ENCODE data around the gene IFNK. TPM values are rescaled to one million over a fixed set of nuclear protein-coding genes. Genes with fewer than 3 reads are reported as not detected.

Gene IFNK
- total RNA-seq, 1 experiment from 2014 or later = not detected

DNA sequence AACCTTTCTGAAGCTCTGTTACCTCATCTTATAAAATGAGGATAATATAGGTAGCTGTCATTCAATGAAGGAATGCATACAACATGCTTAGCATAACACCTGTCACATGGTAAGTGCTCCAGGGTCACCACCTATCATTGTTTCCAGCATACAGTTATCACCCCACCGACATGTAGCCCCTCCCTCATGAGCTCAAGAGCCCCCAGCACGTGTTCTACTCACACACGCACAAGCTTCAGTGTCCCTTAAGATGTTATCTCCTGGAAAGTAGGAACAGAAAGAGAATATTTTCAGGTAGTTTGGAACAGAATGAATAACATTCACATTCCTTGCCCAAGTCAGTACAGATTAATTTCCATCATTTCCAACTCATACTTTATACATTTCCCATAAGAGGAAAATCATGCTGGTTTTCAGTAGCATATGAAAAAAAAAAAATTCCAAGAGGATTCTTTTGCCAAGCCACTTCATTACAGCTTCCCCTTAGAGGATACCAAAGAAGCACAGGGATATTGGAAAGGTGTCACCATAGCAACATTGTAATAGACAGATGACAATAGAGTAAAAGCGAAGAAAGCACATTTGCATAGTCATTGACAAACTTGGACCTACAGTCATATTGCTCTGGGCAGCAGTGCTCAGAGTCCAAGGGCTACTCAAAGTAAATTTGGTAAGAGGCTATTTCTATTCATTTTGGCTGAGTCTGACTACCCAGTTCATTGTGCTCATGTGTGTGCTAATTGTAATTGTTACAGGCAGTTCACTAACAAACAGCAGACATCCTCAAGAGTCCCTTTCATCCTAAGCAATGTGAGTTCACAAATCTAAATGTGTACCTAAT is 7.0 kb downstream of the IFNK start:
- intact Hi-C loops (cut with micrococcal nuclease; ENCODE audit: unreplicated experiment) = no loop called here
- no peak overlapping the region for H3K27ac ChIP-seq (ENCODE audit: low read depth, low read length, poor library complexity, severe bottlenecking)
- peaks cover 7% of the 10 kb centered on the region for H3K27me3 ChIP-seq (replicated peaks; ENCODE audit: insufficient read depth, low read depth, low read length, poor library complexity)
- no peaks in the 10 kb centered on the region for H3K36me3 ChIP-seq (ENCODE audit: insufficient read depth, low read length, poor library complexity, severe bottlenecking)
- no TSS peak for BruUV-seq (replicated peaks)
- H3K9me3 ChIP-seq (ENCODE audit: low read depth, low read length, poor library complexity, severe bottlenecking) = no peaks in the 10 kb centered on the region
- peaks cover 5% of the 10 kb centered on the region for H3K4me1 ChIP-seq (ENCODE audit: insufficient read depth, low read length, poor library complexity, severe bottlenecking)
- no peak overlapping the region for H3K4me3 ChIP-seq (ENCODE audit: low read depth, low read length, poor library complexity, severe bottlenecking)
- no peak for DNase-seq (ENCODE audit: low spot score)
- ChIA-PET POLR2A (ENCODE audit: low non-redundant PET) (no interaction called here), CTCF (no interaction called here)
- no peak for TF ChIP-seq EZH2 (IDR thresholded peaks at IDR 0.05; ENCODE audit: borderline replicate concordance, low read depth, low read length, poor library complexity, severe bottlenecking)
- TF ChIP-seq, protein P1, sequence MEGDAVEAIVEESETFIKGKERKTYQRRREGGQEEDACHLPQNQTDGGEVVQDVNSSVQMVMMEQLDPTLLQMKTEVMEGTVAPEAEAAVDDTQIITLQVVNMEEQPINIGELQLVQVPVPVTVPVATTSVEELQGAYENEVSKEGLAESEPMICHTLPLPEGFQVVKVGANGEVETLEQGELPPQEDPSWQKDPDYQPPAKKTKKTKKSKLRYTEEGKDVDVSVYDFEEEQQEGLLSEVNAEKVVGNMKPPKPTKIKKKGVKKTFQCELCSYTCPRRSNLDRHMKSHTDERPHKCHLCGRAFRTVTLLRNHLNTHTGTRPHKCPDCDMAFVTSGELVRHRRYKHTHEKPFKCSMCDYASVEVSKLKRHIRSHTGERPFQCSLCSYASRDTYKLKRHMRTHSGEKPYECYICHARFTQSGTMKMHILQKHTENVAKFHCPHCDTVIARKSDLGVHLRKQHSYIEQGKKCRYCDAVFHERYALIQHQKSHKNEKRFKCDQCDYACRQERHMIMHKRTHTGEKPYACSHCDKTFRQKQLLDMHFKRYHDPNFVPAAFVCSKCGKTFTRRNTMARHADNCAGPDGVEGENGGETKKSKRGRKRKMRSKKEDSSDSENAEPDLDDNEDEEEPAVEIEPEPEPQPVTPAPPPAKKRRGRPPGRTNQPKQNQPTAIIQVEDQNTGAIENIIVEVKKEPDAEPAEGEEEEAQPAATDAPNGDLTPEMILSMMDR (conservative IDR thresholded peaks at IDR 0.05; ENCODE audit: low read depth, low read length) = no peak

DNA sequence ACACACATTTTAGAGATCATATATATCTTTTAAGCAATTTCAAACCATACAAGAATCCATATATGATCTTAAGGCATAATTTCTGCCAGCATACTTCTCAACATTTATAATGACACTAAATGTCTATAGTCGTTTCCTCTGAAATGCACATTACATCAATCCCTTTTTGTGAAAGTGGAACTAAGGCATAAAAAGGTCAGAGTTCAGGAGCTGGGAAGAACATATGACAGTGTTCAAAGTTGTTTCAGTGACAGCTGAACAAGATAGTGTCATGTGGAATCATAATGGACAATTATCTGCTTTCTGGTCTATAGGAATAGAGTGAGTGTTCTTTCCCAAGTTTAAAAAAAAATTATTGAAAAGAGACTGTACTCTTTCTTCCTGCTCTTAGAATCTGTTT is 8.0 kb downstream of the IFNK start:
- Histone ChIP-seq H3K27ac (ENCODE audit: low read depth, low read length, poor library complexity, severe bottlenecking) (no peak overlapping the region), H3K4me3 (ENCODE audit: low read depth, low read length, poor library complexity, severe bottlenecking) (no peak overlapping the region), H3K9me3 (ENCODE audit: low read depth, low read length, poor library complexity, severe bottlenecking) (no peaks in the 10 kb centered on the region), H3K4me1 (ENCODE audit: insufficient read depth, low read length, poor library complexity, severe bottlenecking) (peaks cover 5% of the 10 kb centered on the region), H3K27me3 (replicated peaks; ENCODE audit: insufficient read depth, low read depth, low read length, poor library complexity) (peaks cover 7% of the 10 kb centered on the region), H3K36me3 (ENCODE audit: insufficient read depth, low read length, poor library complexity, severe bottlenecking) (no peaks in the 10 kb centered on the region)
- no peak for DNase-seq (ENCODE audit: low spot score)
- no peak for TF ChIP-seq EZH2 (IDR thresholded peaks at IDR 0.05; ENCODE audit: borderline replicate concordance, low read depth, low read length, poor library complexity, severe bottlenecking)
- intact Hi-C loops (cut with micrococcal nuclease; ENCODE audit: unreplicated experiment) = no loop called here
- no TSS peak for BruUV-seq (replicated peaks)
- CTCF ChIA-PET = no interaction called here
- POLR2A ChIA-PET (ENCODE audit: low non-redundant PET) = no interaction called here

GRCh38 chr9:27533311-27533710 is 9.2 kb downstream of the IFNK start:
- Histone ChIP-seq H3K4me3 (ENCODE audit: low read depth, low read length, poor library complexity, severe bottlenecking) (no peak overlapping the region), H3K4me1 (ENCODE audit: insufficient read depth, low read length, poor library complexity, severe bottlenecking) (peaks cover 5% of the 10 kb centered on the region), H3K36me3 (ENCODE audit: insufficient read depth, low read length, poor library complexity, severe bottlenecking) (no peaks in the 10 kb centered on the region), H3K27ac (ENCODE audit: low read depth, low read length, poor library complexity, severe bottlenecking) (no peak overlapping the region), H3K27me3 (replicated peaks; ENCODE audit: insufficient read depth, low read depth, low read length, poor library complexity) (peaks cover 4% of the 10 kb centered on the region), H3K9me3 (ENCODE audit: low read depth, low read length, poor library complexity, severe bottlenecking) (no peaks in the 10 kb centered on the region)
- no peak for DNase-seq (ENCODE audit: low spot score)
- CTCF ChIA-PET = no interaction called here
- TF ChIP-seq, protein P1 (conservative IDR thresholded peaks at IDR 0.05; ENCODE audit: low read depth, low read length) = no peak
- TF ChIP-seq EZH2 (IDR thresholded peaks at IDR 0.05; ENCODE audit: borderline replicate concordance, low read depth, low read length, poor library complexity, severe bottlenecking) = no peak
- BruUV-seq (replicated peaks) = no TSS peak
- POLR2A ChIA-PET (ENCODE audit: low non-redundant PET) = no interaction called here
- intact Hi-C loops (cut with micrococcal nuclease; ENCODE audit: unreplicated experiment) = no loop called here

- Histone ChIP-seq H3K9me3 (ENCODE audit: low read depth, low read length, poor library complexity, severe bottlenecking) (no peaks in the 10 kb centered on the region), H3K36me3 (ENCODE audit: insufficient read depth, low read length, poor library complexity, severe bottlenecking) (no peaks in the 10 kb centered on the region), H3K27ac (ENCODE audit: low read depth, low read length, poor library complexity, severe bottlenecking) (no peak overlapping the region), H3K4me3 (ENCODE audit: low read depth, low read length, poor library complexity, severe bottlenecking) (no peak overlapping the region), H3K4me1 (ENCODE audit: insufficient read depth, low read length, poor library complexity, severe bottlenecking) (no peaks in the 10 kb centered on the region), H3K27me3 (replicated peaks; ENCODE audit: insufficient read depth, low read depth, low read length, poor library complexity) (no peaks in the 10 kb centered on the region)
- no peak for TF ChIP-seq EZH2 (IDR thresholded peaks at IDR 0.05; ENCODE audit: borderline replicate concordance, low read depth, low read length, poor library complexity, severe bottlenecking)
- TF ChIP-seq, protein P1 (conservative IDR thresholded peaks at IDR 0.05; ENCODE audit: low read depth, low read length) = no peak
- intact Hi-C loops (cut with micrococcal nuclease; ENCODE audit: unreplicated experiment) = no loop called here
- CTCF ChIA-PET = no interaction called here
- POLR2A ChIA-PET (ENCODE audit: low non-redundant PET) = no interaction called here
- DNase-seq (ENCODE audit: low spot score) = no peak
- no TSS peak for BruUV-seq (replicated peaks)
Measured at GRCh38 chr9:27534131-27534530, 10.0 kb downstream of the IFNK start.

Data from A673 (cell line).